Measurements from ENCODE around the gene PRKCB. TPM values are rescaled to one million over a fixed set of nuclear protein-coding genes. Genes with fewer than 3 reads are reported as not detected.

Gene PRKCB
- total RNA-seq, 1 experiment from 2014 or later: not detected

DNA sequence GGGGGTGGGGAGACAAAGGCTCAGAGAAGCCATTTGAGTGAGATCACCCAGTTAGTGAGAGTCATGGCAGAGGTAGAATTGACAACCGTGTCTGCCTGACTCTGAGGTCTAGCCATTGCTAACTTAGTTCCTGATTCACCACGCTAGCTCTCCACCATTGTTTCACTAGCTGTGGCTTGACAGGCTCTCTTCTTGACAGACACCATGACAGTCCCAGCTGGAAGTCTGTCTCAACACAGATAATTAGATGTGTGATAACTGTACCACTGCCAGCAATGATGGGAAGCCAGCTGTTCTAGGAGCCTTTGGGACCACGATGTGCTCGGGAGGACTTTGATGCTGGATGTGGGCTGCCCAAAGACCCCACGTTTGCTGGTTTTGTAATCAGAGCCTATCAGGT lies 249.9 kb downstream of the PRKCB start:
- DNase-seq (ENCODE audit: unreplicated experiment): no peak
- Mint-ChIP-seq H3K4me1 (ENCODE audit: insufficient read depth, unreplicated experiment) (no peaks in the 10 kb centered on the region), H3K27me3 (ENCODE audit: insufficient read depth, unreplicated experiment) (peaks cover 36% of the 10 kb centered on the region), H3K27ac (ENCODE audit: low read depth, unreplicated experiment) (no peak overlapping the region), H3K36me3 (ENCODE audit: insufficient read depth, unreplicated experiment) (no peaks in the 10 kb centered on the region), H3K9me3 (ENCODE audit: unreplicated experiment) (peaks cover 7% of the 10 kb centered on the region), H3K4me3 (ENCODE audit: unreplicated experiment) (no peak overlapping the region)
- TF ChIP-seq, protein P1, sequence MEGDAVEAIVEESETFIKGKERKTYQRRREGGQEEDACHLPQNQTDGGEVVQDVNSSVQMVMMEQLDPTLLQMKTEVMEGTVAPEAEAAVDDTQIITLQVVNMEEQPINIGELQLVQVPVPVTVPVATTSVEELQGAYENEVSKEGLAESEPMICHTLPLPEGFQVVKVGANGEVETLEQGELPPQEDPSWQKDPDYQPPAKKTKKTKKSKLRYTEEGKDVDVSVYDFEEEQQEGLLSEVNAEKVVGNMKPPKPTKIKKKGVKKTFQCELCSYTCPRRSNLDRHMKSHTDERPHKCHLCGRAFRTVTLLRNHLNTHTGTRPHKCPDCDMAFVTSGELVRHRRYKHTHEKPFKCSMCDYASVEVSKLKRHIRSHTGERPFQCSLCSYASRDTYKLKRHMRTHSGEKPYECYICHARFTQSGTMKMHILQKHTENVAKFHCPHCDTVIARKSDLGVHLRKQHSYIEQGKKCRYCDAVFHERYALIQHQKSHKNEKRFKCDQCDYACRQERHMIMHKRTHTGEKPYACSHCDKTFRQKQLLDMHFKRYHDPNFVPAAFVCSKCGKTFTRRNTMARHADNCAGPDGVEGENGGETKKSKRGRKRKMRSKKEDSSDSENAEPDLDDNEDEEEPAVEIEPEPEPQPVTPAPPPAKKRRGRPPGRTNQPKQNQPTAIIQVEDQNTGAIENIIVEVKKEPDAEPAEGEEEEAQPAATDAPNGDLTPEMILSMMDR (IDR thresholded peaks at IDR 0.05; ENCODE audit: unreplicated experiment): no peak
- ChIA-PET POLR2A (no interaction called here), CTCF (no interaction called here)
- intact Hi-C loops (cut with micrococcal nuclease): no loop called here
- no TSS peak for BruUV-seq (replicated peaks)

DNA sequence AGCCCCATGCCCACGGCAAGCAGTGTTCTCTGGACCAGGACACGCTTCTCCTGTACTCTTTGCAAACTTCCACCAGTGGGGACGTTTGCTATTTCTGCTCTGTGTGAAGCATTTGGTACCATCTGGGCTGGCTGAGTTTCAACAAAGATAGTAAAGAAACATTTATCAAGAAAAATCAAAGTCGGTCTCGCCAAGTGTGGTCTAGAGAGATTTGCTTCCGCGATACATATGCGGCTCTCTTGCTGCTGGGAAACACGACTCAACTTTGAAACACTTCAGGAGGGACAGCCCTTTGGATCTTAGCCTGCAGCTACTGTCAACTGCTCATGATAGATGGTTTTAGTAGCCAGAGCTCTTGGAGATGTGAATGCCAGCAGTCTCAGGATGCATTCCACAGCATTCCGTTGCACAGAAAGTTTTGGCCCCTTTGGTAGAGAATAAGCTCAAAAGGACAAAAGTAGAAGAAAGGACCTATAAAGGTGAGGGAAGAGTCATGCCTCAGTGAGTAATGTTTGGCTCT lies 252.2 kb downstream of the PRKCB start:
- no peak for DNase-seq (ENCODE audit: unreplicated experiment)
- intact Hi-C loops (cut with micrococcal nuclease): no loop called here
- H3K4me3 Mint-ChIP-seq (ENCODE audit: unreplicated experiment): no peak overlapping the region
- H3K9me3 Mint-ChIP-seq (ENCODE audit: unreplicated experiment): peaks cover 8% of the 10 kb centered on the region
- H3K36me3 Mint-ChIP-seq (ENCODE audit: insufficient read depth, unreplicated experiment): no peaks in the 10 kb centered on the region
- H3K4me1 Mint-ChIP-seq (ENCODE audit: insufficient read depth, unreplicated experiment): no peaks in the 10 kb centered on the region
- peaks cover 33% of the 10 kb centered on the region for H3K27me3 Mint-ChIP-seq (ENCODE audit: insufficient read depth, unreplicated experiment)
- ChIA-PET POLR2A (no interaction called here), CTCF (interaction anchor here (1.0 to 1.3 kb wide), 2 partner anchors 11 to 15 kb away, joined by 4 read pairs; no protein-coding TSS in a partner anchor)
- BruUV-seq (replicated peaks): no TSS peak
- no peak overlapping the region for H3K27ac Mint-ChIP-seq (ENCODE audit: low read depth, unreplicated experiment)
- TF ChIP-seq, protein P1 (IDR thresholded peaks at IDR 0.05; ENCODE audit: unreplicated experiment): no peak

DNA sequence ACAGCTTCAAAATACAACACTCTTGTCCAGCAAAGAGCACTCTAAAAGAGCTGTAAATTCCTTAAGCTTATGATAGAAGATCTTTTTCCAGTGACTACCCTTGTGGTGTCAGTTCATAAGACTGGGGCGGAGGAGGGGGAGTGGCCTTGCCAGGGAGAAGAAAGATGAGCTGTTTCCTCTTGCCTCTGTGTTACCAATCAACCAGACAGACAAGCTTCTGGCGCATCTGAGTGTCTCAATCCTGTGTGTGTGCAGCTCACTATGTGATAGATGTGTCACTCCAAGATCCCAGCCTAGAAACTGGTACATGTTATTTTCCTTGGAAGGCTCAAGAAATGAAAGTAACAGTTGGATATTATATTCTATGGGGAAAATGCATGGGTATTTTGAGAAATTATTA lies 253.0 kb downstream of the PRKCB start:
- Mint-ChIP-seq H3K27ac (ENCODE audit: low read depth, unreplicated experiment) (no peak overlapping the region), H3K36me3 (ENCODE audit: insufficient read depth, unreplicated experiment) (no peaks in the 10 kb centered on the region), H3K4me3 (ENCODE audit: unreplicated experiment) (no peak overlapping the region), H3K27me3 (ENCODE audit: insufficient read depth, unreplicated experiment) (peaks cover 27% of the 10 kb centered on the region), H3K9me3 (ENCODE audit: unreplicated experiment) (peaks cover 8% of the 10 kb centered on the region), H3K4me1 (ENCODE audit: insufficient read depth, unreplicated experiment) (no peaks in the 10 kb centered on the region)
- no peak for DNase-seq (ENCODE audit: unreplicated experiment)
- TF ChIP-seq, protein P1 (IDR thresholded peaks at IDR 0.05; ENCODE audit: unreplicated experiment): no peak
- ChIA-PET CTCF (interaction anchor here (0.6 to 1.3 kb wide), 6 partner anchors 10 to 839 kb away, joined by 3 to 5 read pairs (median 4); no protein-coding TSS in a partner anchor), POLR2A (no interaction called here)
- no TSS peak for BruUV-seq (replicated peaks)
- intact Hi-C loops (cut with micrococcal nuclease): no loop called here

DNA sequence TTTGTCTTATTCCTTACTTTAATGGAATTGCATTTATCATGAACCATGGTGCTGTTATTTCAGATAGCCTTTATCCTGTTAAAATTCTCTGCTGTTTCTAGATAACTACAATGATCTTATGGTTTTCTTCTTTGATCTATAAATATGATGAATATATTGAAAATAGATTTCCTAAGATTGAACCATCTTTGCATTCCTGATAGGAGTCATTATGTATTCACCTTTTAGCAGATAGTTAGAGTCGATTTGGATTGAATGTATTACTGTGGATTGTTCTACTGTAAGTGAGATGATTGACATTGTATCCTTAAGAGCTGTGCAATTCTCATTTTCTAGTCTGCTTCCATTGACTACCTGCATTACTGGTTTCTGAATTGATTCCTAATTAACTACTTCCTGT lies 255.3 kb downstream of the PRKCB start:
- no peaks in the 10 kb centered on the region for H3K36me3 Mint-ChIP-seq (ENCODE audit: insufficient read depth, unreplicated experiment)
- ChIA-PET POLR2A (no interaction called here), CTCF (interaction anchor here (0.6 to 0.8 kb wide), 3 partner anchors 20 to 380 kb away, joined by 3 to 4 read pairs (median 3); no protein-coding TSS in a partner anchor)
- intact Hi-C loops (cut with micrococcal nuclease): no loop called here
- no TSS peak for BruUV-seq (replicated peaks)
- H3K4me1 Mint-ChIP-seq (ENCODE audit: insufficient read depth, unreplicated experiment): no peaks in the 10 kb centered on the region
- peaks cover 3% of the 10 kb centered on the region for H3K27me3 Mint-ChIP-seq (ENCODE audit: insufficient read depth, unreplicated experiment)
- TF ChIP-seq, protein P1 (IDR thresholded peaks at IDR 0.05; ENCODE audit: unreplicated experiment): no peak
- peaks cover 8% of the 10 kb centered on the region for H3K9me3 Mint-ChIP-seq (ENCODE audit: unreplicated experiment)
- no peak overlapping the region for H3K27ac Mint-ChIP-seq (ENCODE audit: low read depth, unreplicated experiment)
- DNase-seq (ENCODE audit: unreplicated experiment): no peak
- H3K4me3 Mint-ChIP-seq (ENCODE audit: unreplicated experiment): no peak overlapping the region
